GM12864 (cell line): ENCODE data around the gene CPB2.

ENCODE experiments used
- DNase-seq: peaks from one replicate; pipeline ENCODE4 v3.0.0-alpha.2; 2011; ENCODE audit warnings: low read depth
- H3K4me3 ChIP-seq: 2 replicates; pipeline ENCODE4 v1.5.1; 2011; ENCODE audit warnings: mild to moderate bottlenecking, low read depth, low read length, control low read depth
- TF ChIP-seq, protein P1 (sequence below): IDR thresholded peaks from 2 replicates; pipeline ENCODE4 v1.5.1; 2011; ENCODE audit warnings: low read depth, mild to moderate bottlenecking, moderate library complexity, low read length, control low read depth, inconsistent platforms; ENCODE audit errors: missing control alignments

Gene CPB2

DNA sequence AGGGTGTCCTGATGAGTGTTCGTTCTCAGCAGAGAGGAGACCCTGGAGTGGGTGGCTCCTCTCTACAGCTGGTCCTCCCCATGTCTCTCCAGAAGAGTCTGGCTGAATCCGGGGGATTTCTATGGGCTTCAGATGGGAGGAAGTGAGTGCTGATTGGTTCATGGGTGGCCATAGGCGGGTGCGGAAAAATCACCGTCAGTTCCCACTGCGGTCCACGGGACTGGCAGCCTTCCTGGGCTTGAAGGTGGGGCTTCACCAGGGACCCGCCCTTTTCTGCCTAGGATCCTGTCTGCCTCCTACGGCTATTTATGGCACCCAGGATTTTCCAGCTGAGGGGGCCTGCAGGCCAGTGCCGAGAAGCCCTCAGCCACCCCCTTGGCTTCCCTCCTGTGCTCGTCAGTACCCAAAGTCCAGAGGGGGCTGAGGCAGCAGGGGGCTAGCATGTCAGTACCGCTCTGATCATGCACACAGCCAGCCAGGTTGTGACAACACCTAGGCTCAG is 18.4 kb downstream of the CPB2 start:
- TF ChIP-seq, protein P1, sequence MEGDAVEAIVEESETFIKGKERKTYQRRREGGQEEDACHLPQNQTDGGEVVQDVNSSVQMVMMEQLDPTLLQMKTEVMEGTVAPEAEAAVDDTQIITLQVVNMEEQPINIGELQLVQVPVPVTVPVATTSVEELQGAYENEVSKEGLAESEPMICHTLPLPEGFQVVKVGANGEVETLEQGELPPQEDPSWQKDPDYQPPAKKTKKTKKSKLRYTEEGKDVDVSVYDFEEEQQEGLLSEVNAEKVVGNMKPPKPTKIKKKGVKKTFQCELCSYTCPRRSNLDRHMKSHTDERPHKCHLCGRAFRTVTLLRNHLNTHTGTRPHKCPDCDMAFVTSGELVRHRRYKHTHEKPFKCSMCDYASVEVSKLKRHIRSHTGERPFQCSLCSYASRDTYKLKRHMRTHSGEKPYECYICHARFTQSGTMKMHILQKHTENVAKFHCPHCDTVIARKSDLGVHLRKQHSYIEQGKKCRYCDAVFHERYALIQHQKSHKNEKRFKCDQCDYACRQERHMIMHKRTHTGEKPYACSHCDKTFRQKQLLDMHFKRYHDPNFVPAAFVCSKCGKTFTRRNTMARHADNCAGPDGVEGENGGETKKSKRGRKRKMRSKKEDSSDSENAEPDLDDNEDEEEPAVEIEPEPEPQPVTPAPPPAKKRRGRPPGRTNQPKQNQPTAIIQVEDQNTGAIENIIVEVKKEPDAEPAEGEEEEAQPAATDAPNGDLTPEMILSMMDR = no peak
- no peak for DNase-seq
- no peak overlapping the region for H3K4me3 ChIP-seq

DNA sequence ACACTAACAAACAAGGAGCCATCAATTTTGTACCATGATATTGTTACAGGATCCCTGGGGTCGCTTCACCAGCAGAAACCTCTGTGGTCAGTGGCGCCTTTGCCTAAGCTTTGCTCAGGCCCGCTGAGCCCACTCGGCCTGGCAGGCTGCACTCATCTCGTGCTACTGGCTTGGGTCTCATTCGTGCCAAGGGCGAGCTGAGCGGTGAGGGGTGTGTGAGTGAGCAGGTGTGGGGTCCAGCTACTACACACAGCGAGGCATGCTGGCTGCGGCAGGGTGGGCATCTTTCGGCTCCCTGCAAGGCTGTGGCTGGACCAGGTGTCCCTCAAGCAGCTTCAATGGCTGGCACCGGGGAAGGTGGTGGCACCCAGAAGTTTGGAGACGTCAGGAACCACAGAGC is 19.1 kb downstream of the CPB2 start:
- TF ChIP-seq, protein P1 = no peak
- DNase-seq = no peak
- no peak overlapping the region for H3K4me3 ChIP-seq

DNA sequence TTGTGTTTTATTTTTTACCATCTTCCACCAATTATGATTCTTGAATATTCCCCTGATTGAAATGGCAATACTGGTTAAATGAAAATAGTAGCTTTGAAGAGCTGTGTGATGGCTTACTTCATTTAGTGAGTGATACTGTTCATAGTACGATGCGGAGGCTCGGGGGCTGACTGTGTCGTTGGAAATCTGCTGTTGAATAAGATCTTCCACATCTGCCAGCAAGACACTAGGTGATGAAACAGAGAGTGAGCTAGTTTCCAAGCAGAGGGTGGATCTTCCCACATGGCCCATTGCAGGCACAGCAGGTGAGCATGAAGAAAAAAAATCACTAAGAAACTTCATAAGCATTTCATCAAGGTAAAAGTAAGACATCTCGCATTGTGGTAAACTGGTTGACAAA is 22.5 kb downstream of the CPB2 start:
- TF ChIP-seq, protein P1 = no peak
- H3K4me3 ChIP-seq = no peak overlapping the region
- no peak for DNase-seq

DNA sequence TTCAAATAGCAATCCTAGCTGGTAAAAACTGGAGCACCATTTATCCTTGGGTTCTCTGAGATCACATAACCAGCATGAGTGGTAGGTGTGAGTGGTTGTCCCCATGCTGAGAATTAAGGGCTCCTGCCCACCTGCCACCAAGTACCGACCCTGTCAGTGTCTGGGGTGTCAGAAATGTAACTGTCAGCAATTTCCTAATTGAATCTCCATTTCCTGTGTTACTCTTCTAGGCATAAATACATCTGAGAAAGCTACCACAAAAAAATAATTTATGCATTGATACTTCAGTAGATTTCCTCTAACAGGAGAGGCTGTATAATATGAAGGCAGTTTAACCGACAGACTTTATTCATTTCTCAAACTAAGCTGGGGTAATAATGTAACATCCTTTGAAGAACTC is 25.1 kb downstream of the CPB2 start:
- no peak for DNase-seq
- TF ChIP-seq, protein P1 = no peak
- H3K4me3 ChIP-seq = no peak overlapping the region

DNA sequence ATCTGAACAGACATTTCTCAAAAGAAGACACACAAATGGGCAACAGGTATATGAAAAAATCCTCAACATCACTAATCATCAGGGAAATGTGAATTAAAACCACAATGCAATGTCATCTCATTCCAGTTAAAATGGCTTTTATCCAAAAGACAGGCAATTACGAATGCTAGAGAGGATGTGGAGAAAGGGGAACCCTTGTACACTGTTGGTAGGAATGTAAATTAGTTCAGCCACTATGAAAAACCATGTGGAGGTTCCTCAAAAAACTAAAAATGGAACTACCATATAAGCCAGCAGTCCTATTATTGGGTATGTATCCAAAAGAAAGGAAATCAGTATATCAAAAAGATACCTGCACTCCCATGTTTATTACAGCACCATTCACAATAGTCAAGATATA is 27.6 kb downstream of the CPB2 start:
- no peak for DNase-seq

DNA sequence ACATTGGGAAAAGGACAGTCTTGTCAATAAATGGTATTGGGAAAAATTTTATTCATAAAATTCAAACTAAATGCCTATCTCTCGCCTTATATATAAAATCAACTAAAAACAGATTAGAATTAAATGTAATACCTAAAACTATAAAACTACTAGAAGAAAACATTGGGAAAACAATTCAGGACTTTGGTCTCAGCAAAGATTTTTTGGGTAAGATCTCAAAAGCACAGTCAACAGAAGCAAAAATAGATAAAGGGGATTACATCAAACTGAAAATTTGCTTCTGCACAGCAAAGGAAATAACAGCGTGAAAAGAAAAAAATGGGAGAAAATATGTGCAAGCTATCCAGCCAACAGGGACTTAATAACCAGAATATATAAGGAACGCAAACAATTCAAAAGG is 28.0 kb downstream of the CPB2 start:
- TF ChIP-seq, protein P1 = no peak
- no peak for DNase-seq

More for the DNA sequence above, 27.6 kb downstream of the CPB2 start:
- H3K4me3 ChIP-seq = no peak overlapping the region
- TF ChIP-seq, protein P1 = no peak

DNA sequence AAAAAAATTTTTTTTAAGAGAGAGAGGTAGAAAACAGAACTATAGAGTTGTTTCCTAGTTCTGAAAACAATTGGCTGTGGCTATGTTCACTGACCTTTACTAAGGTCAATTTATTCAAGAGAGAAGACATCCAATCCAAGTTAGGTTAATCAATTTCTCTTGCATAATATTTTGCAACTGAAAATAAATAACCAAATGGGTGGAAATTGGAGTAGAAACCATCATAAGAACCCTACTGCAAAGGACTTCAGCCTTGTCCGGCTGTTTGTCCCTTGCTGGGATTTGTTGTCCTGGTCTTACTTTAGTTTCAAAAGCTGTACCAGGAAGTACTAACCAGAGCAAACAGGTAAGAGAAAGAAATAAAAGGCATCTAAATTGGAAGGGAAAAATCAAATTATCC is 29.0 kb downstream of the CPB2 start:
- no peak overlapping the region for H3K4me3 ChIP-seq
- no peak for DNase-seq
- TF ChIP-seq, protein P1 = no peak

More for the DNA sequence above, 28.0 kb downstream of the CPB2 start:
- no peak overlapping the region for H3K4me3 ChIP-seq
